Left ventricle myocardium inferior (tissue), 1 donor: ENCODE measurements around the gene GPR65. TPM values are rescaled to one million over a fixed set of nuclear protein-coding genes. Genes with fewer than 3 reads are reported as not detected.

ENCODE experiments used
- total RNA-seq: library from RNA; stranded (reverse); fragmentation: NEBNext Ultra II Directional; extraction: Animal tissue kit (Norgen Biotek cat#: 25700); gene quantifications from one replicate; pipeline ENCODE4 v1.2.1, GENCODE V29; 2021
- donor health status: DM: no; HTN: yes; CAD: no; lungs with severe emphysema.

GPR65 gene
- total RNA-seq, 1 donor from 2014 or later: 0.25 TPM

Other genes with a start within 250 kb of the GPR65 start
- 14.5 TPM for gene GALC, start 12.0 kb upstream of the GPR65 start, total RNA-seq